AG20443 (cell line): ENCODE measurements around the gene NINL.
"Not testable (repeated sequence)": the region's sequence is repeated elsewhere in the genome, so short reads cannot be mapped to it uniquely, and the experiment has no call there.

Experiments used
- DNase-seq: peaks from one replicate; pipeline ENCODE4 v3.0.0; 2012; ENCODE audit warnings: low spot score, mixed read lengths

Gene NINL

GRCh38 chr20:25584905-25585704, at the start of gene NINL:
NINL (minus strand) TSS chr20:25585531; CDS start chr20:25526587, 58,944 bp downstream.
- peak; percentile 93 for DNase-seq

- no peak for DNase-seq
Observed at GRCh38 chr20:25632940-25633790, 47.8 kb upstream of the NINL start.

- DNase-seq, result not testable (repeated sequence)
Observed at GRCh38 chr20:25630615-25631014, 45.3 kb upstream of the NINL start.

GRCh38 chr20:25629816-25630499, 44.6 kb upstream of the NINL start:
- no peak for DNase-seq

GRCh38 chr20:25626779-25627178, 41.4 kb upstream of the NINL start:
- no peak for DNase-seq

GRCh38 chr20:25624500-25624939, 39.2 kb upstream of the NINL start:
- no peak for DNase-seq

- DNase-seq, result peak; percentile 100
Observed at GRCh38 chr20:25623736-25624499, 38.6 kb upstream of the NINL start, which contains the start of gene NANP. NANP (minus strand) TSS chr20:25624014; CDS start chr20:25623948, 66 bp downstream.

GRCh38 chr20:25623225-25623735, 37.9 kb upstream of the NINL start:
- peak; percentile 67 for DNase-seq

- DNase-seq, result no peak
Observed at GRCh38 chr20:25622450-25623224, 37.3 kb upstream of the NINL start.

GRCh38 chr20:25622049-25622448, 36.7 kb upstream of the NINL start:
- DNase-seq, result no peak

GRCh38 chr20:25619514-25619913, 34.2 kb upstream of the NINL start:
- DNase-seq, result no peak

GRCh38 chr20:25608774-25609173, 23.4 kb upstream of the NINL start:
- DNase-seq, result no peak

GRCh38 chr20:25606094-25606695, 20.9 kb upstream of the NINL start:
- no peak for DNase-seq

- DNase-seq, result peak; percentile 30
Observed at GRCh38 chr20:25605148-25605547, 19.8 kb upstream of the NINL start.

- DNase-seq, result no peak
Observed at GRCh38 chr20:25604611-25605010, 19.3 kb upstream of the NINL start.

- DNase-seq, result not testable (repeated sequence)
Observed at GRCh38 chr20:25602914-25603309, 17.6 kb upstream of the NINL start.

GRCh38 chr20:25602191-25602913, 17.0 kb upstream of the NINL start:
- not testable (repeated sequence) for DNase-seq

GRCh38 chr20:25601659-25602058, 16.3 kb upstream of the NINL start:
- no peak for DNase-seq

GRCh38 chr20:25600632-25601031, 15.3 kb upstream of the NINL start:
- DNase-seq, result no peak
